Colonic mucosa (tissue), 4 donors: ENCODE results near the gene INAFM2. TPM values are rescaled to one million over a fixed set of nuclear protein-coding genes. Genes with fewer than 3 reads are reported as not detected.

Experiments used
- DNase-seq: peaks from one replicate; pipeline ENCODE4 v3.0.0-alpha.2; 2020
- H3K27ac ChIP-seq: fragments of 200-600 bp; one replicate; pipeline ENCODE4 v1.8.0; 2021
- H3K27me3 ChIP-seq: fragments of 200-600 bp; one replicate; pipeline ENCODE4 v1.8.0; 2021
- H3K36me3 ChIP-seq: fragments of 200-600 bp; one replicate; pipeline ENCODE4 v1.8.0; 2021
- H3K4me1 ChIP-seq: fragments of 200-600 bp; one replicate; pipeline ENCODE4 v1.8.0; 2021; ENCODE audit warnings: mild to moderate bottlenecking
- H3K4me3 ChIP-seq: fragments of 200-600 bp; one replicate; pipeline ENCODE4 v1.8.0; 2021
- H3K9ac ChIP-seq, 2 donors: one replicate each; pipeline ENCODE4 v1.7.0; 2013; ENCODE audit warnings: control low read depth in 2 of 2, low read depth in 2 of 2, low read length in 2 of 2
- H3K9me3 ChIP-seq: fragments of 200-600 bp; one replicate; pipeline ENCODE4 v1.8.0; 2021
- intact Hi-C: fragments of 100-400 bp; cut with DNase I; formaldehyde crosslinking; loops from one replicate; pipeline ENCODE4 v1.14.1; 2022
- total RNA-seq, 2 donors: library from RNA; stranded (reverse); fragmentation: NEBNext Ultra II Directional in 1 of 2; extraction: Animal tissue kit (Norgen Biotek cat#: 25700) in 1 of 2; gene quantifications; one replicate each; pipeline ENCODE4 v1.2.1, GENCODE V29; 2021
- TF ChIP-seq, protein P1 (sequence below): fragments of 200-600 bp; IDR thresholded peaks from one replicate; pipeline ENCODE4 v1.8.0; 2022; ENCODE audit warnings: antibody characterized with exemption, mild to moderate bottlenecking
- donor health status: healthy.
- donor health status: DM: no; HTN: no; CAD: no.
- donor health status: DM: no; HTN: no; CAD: no.

Gene INAFM2
- total RNA-seq, 2 donors from 2014 or later: 10.8 to 28.6 TPM

DNA sequence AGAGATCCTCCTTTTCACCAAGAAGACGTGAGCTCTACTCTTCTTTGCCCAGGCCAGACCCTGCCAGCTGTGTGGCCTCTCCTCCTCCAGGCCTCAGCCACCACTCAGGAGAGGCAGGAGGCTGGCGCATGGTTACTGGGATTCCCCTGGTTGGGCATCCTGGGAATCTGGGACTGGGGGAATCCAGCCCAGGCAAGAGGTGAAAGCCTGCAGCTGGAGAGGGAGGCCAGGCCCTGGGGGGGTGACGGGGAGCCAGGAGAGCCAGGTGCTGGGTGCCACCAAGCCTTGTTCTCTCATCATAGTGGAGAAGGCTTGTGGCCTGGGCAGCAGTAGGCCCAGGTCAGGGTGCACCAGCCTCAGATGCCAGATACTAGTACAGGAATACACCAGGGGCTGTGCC lies 11.0 kb downstream of the INAFM2 start:
- Histone ChIP-seq H3K36me3 (no peaks in the 10 kb centered on the region), H3K4me3 (no peak overlapping the region), H3K27me3 (no peaks in the 10 kb centered on the region), H3K4me1 (peaks cover 20% of the 10 kb centered on the region), H3K9ac (no peak overlapping the region), H3K27ac (peak overlapping the region; percentile 76), H3K9me3 (no peaks in the 10 kb centered on the region)
- intact Hi-C loops: no loop called here
- TF ChIP-seq, protein P1, sequence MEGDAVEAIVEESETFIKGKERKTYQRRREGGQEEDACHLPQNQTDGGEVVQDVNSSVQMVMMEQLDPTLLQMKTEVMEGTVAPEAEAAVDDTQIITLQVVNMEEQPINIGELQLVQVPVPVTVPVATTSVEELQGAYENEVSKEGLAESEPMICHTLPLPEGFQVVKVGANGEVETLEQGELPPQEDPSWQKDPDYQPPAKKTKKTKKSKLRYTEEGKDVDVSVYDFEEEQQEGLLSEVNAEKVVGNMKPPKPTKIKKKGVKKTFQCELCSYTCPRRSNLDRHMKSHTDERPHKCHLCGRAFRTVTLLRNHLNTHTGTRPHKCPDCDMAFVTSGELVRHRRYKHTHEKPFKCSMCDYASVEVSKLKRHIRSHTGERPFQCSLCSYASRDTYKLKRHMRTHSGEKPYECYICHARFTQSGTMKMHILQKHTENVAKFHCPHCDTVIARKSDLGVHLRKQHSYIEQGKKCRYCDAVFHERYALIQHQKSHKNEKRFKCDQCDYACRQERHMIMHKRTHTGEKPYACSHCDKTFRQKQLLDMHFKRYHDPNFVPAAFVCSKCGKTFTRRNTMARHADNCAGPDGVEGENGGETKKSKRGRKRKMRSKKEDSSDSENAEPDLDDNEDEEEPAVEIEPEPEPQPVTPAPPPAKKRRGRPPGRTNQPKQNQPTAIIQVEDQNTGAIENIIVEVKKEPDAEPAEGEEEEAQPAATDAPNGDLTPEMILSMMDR: no peak
- DNase-seq: no peak

DNA sequence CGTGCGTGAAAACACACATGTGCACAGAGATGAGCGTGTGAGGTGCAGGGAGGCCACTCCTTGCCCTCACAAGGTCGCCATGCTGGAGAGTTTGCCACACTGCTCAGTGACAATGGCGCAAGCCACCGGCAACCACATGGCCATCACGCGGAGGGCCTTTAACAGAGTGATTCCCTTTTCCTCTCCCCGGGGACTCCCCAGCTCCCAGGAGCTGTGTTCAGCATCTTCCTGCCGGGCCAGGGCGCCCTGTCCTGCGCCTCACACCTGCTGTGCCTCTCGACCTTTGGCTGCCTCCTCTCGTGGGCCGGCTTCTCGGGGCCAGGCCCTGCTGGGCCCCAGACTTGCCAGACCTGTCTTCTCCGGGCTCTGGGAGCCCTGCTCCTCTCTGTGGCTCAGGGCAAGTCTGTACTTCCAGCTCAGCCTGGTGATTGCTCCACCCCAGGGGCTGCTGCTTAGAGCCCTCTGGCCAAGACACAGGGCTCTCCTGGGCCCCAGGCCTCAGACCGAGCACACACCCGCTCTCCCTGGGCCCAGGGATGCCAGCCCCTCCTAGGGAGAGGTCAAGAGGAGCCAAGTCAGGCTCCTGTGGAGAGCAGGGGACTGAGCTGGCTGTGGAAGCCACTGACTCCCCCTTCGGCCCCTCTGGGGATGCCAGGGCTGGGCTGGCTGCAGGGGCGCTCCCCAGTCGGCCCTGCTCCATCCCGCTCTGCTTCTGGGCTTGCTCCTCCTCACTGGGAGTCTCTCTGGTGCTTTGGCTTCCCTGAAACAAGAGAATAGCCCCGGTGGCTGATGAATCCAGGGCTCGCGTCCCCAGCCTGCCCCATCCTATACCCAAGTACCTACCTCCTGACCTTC lies 11.7 kb downstream of the INAFM2 start:
- no peak overlapping the region for H3K9ac ChIP-seq
- peak; percentile 30 for DNase-seq
- H3K27me3 ChIP-seq: no peaks in the 10 kb centered on the region
- peaks cover 26% of the 10 kb centered on the region for H3K4me1 ChIP-seq
- H3K9me3 ChIP-seq: no peaks in the 10 kb centered on the region
- no peak overlapping the region for H3K4me3 ChIP-seq
- intact Hi-C loops: no loop called here
- H3K36me3 ChIP-seq: no peaks in the 10 kb centered on the region
- TF ChIP-seq, protein P1: no peak
- H3K27ac ChIP-seq: peak overlapping the region; percentile 76

DNA sequence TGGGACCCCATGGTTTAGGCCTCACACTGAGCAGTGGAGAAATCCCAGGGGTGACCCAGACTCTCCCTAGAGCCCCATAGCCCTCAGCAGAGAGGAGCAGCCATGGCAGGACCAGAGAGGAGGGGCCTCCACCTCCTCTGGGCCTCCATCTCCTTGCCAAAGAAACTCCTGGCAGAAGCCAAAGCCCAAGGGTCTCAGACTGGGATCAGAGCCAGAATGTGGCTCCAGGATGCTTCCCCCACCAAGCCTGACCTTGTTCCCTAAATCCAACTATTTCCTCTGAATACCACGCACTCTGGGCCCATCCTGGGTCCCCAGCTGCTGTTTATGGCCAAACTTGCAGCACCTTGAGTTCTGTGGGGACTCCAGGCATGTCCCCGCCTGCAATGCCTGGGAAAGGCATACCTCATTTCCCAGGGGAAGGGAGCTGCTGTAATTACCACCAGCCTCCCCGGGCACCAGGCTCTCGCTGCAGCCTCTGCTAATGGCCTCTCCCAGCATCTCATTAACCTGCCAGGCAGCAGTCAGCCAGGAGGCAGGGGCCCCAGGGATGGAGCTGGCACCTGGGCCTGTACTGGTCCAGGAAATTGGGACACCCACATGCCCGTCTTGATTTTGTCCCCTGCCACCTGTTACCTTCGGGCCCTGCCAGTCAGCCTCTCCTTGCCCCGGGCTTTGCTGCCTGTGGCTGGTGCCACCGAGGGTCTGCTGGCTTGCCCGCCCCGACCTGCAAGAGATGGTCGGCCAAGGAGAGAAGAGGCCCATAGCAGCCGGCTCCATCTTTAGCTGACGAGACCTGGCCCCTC lies 12.6 kb downstream of the INAFM2 start:
- H3K4me3 ChIP-seq: no peak overlapping the region
- no peak for DNase-seq
- H3K9ac ChIP-seq: no peak overlapping the region
- TF ChIP-seq, protein P1: no peak
- H3K36me3 ChIP-seq: no peaks in the 10 kb centered on the region
- no peaks in the 10 kb centered on the region for H3K9me3 ChIP-seq
- intact Hi-C loops: no loop called here
- peak overlapping the region; percentile 3 for H3K27ac ChIP-seq
- H3K27me3 ChIP-seq: no peaks in the 10 kb centered on the region
- peaks cover 32% of the 10 kb centered on the region for H3K4me1 ChIP-seq

DNA sequence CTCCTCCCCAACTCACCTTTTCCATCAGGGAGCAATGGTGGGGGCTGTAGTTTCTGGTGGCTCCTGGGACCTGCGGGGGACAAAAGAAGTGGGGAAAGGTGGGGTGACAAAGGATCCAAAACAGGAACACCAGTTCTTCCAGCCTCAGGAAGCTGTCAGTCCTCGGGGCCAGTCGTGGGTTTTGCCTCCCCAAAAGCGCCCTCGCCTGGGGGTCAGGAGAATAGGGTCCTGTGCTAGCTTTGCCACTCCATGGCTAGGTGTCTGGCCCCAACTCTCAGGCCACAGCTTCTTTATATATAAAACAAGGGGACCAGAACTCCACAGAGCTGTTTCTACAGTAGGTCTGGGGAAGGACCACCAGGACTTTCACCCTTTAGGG lies 13.2 kb downstream of the INAFM2 start:
- Histone ChIP-seq H3K36me3 (no peaks in the 10 kb centered on the region), H3K27ac (peak overlapping the region; percentile 3), H3K27me3 (no peaks in the 10 kb centered on the region), H3K4me3 (no peak overlapping the region), H3K9me3 (no peaks in the 10 kb centered on the region), H3K4me1 (peaks cover 32% of the 10 kb centered on the region), H3K9ac (no peak overlapping the region)
- peak; percentile 28 for DNase-seq
- intact Hi-C loops: no loop called here
- TF ChIP-seq, protein P1: no peak

DNA sequence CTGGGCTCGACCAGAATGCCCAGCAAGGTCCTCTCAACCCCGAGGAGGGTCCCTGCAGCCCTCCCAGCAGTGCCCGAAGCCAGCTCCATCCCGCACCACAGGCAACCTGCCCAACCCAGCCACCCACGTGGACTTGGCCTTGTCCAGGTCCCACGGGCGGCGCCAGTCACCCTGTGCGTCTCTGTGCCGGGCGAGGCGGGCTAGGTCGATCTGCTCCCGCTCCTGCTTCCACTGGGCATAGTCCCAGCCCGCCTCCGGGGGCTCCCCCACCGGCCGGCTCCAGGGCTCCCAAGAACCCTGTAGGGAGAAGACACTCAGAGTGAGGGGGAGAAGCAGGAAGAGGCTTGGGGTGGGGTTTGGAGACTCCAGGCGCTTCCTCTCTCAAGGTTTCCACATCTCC lies 14.1 kb downstream of the INAFM2 start:
- intact Hi-C loops: no loop called here
- Histone ChIP-seq H3K9me3 (no peaks in the 10 kb centered on the region), H3K27me3 (no peaks in the 10 kb centered on the region), H3K27ac (no peak overlapping the region), H3K4me3 (no peak overlapping the region), H3K4me1 (peaks cover 32% of the 10 kb centered on the region), H3K36me3 (no peaks in the 10 kb centered on the region), H3K9ac (peak overlapping the region in 1 of 2 donors; percentile 71)
- TF ChIP-seq, protein P1: no peak
- DNase-seq: no peak
